Rectal smooth muscle tissue (tissue), 1 donor: ENCODE measurements around the gene HEY2.
"Not testable (repeated sequence)": the region's sequence is repeated elsewhere in the genome, so short reads cannot be mapped to it uniquely, and the experiment has no call there.

Experiments used
- H3K27ac ChIP-seq: one replicate; pipeline ENCODE4 v1.7.0; 2013; ENCODE audit warnings: low read depth, low read length, inconsistent platforms
- H3K27me3 ChIP-seq: one replicate; pipeline ENCODE4 v1.7.0; 2013; ENCODE audit warnings: low read length; ENCODE audit not compliant: control insufficient read depth, insufficient read depth
- H3K36me3 ChIP-seq: one replicate; pipeline ENCODE4 v1.7.0; 2013; ENCODE audit warnings: low read length; ENCODE audit not compliant: control insufficient read depth, insufficient read depth
- H3K4me1 ChIP-seq: one replicate; pipeline ENCODE4 v1.7.0; 2013; ENCODE audit warnings: low read length; ENCODE audit not compliant: control insufficient read depth, insufficient read depth
- H3K4me3 ChIP-seq: one replicate; pipeline ENCODE4 v1.7.0; 2013; ENCODE audit warnings: low read length
- H3K9ac ChIP-seq: one replicate; pipeline ENCODE4 v1.7.0; 2013; ENCODE audit warnings: low read length

Gene HEY2

GRCh38 chr6:125749173-125749864, at the start of gene HEY2:
TSS of gene HEY2 (plus strand) at chr6:125749632. CDS start at chr6:125749777, 145 bp downstream.
- peak within 1 kb of the TSS; percentile 51 for H3K9ac ChIP-seq
- peak within 1 kb of the TSS; percentile 66 for H3K4me3 ChIP-seq
- H3K36me3 ChIP-seq: no peaks in the 10 kb centered on the region
- H3K4me1 ChIP-seq: no peaks in the 10 kb centered on the region
- H3K27ac ChIP-seq: peak within 1 kb of the TSS; percentile 72
- H3K27me3 ChIP-seq: peaks cover 7% of the 10 kb centered on the region

- H3K36me3 ChIP-seq: no peaks in the 10 kb centered on the region
- no peak overlapping the region for H3K4me3 ChIP-seq
- no peak overlapping the region for H3K27ac ChIP-seq
- no peak overlapping the region for H3K9ac ChIP-seq
- H3K4me1 ChIP-seq: no peaks in the 10 kb centered on the region
- no peaks in the 10 kb centered on the region for H3K27me3 ChIP-seq
Observed at GRCh38 chr6:125700581-125701353, 48.7 kb upstream of the HEY2 start.

GRCh38 chr6:125701354-125701668, 48.1 kb upstream of the HEY2 start:
- no peak overlapping the region for H3K9ac ChIP-seq
- H3K27ac ChIP-seq: no peak overlapping the region
- no peaks in the 10 kb centered on the region for H3K4me1 ChIP-seq
- no peak overlapping the region for H3K4me3 ChIP-seq
- no peaks in the 10 kb centered on the region for H3K36me3 ChIP-seq
- no peaks in the 10 kb centered on the region for H3K27me3 ChIP-seq

GRCh38 chr6:125703882-125704281, 45.5 kb upstream of the HEY2 start:
- not testable (repeated sequence) for H3K9ac ChIP-seq, H3K27me3 ChIP-seq, H3K36me3 ChIP-seq, H3K4me1 ChIP-seq, H3K4me3 ChIP-seq, H3K27ac ChIP-seq

GRCh38 chr6:125707615-125708243, 41.7 kb upstream of the HEY2 start:
- Histone ChIP-seq H3K4me1 (no peaks in the 10 kb centered on the region), H3K4me3 (no peak overlapping the region), H3K27me3 (no peaks in the 10 kb centered on the region), H3K9ac (no peak overlapping the region), H3K27ac (no peak overlapping the region), H3K36me3 (no peaks in the 10 kb centered on the region)

- Histone ChIP-seq H3K4me3 (no peak overlapping the region), H3K27ac (no peak overlapping the region), H3K4me1 (no peaks in the 10 kb centered on the region), H3K36me3 (no peaks in the 10 kb centered on the region), H3K9ac (no peak overlapping the region), H3K27me3 (no peaks in the 10 kb centered on the region)
Observed at GRCh38 chr6:125711013-125711675, 38.3 kb upstream of the HEY2 start.

- H3K4me3 ChIP-seq: no peak overlapping the region
- H3K27me3 ChIP-seq: no peaks in the 10 kb centered on the region
- no peaks in the 10 kb centered on the region for H3K4me1 ChIP-seq
- H3K36me3 ChIP-seq: no peaks in the 10 kb centered on the region
- no peak overlapping the region for H3K27ac ChIP-seq
- H3K9ac ChIP-seq: no peak overlapping the region
Observed at GRCh38 chr6:125714441-125715090, 34.9 kb upstream of the HEY2 start.

- Histone ChIP-seq H3K36me3 (no peaks in the 10 kb centered on the region), H3K27ac (no peak overlapping the region), H3K4me3 (no peak overlapping the region), H3K27me3 (no peaks in the 10 kb centered on the region), H3K9ac (no peak overlapping the region), H3K4me1 (no peaks in the 10 kb centered on the region)
Observed at GRCh38 chr6:125717120-125717731, 32.2 kb upstream of the HEY2 start.

GRCh38 chr6:125718109-125718508, 31.3 kb upstream of the HEY2 start:
- no peak overlapping the region for H3K9ac ChIP-seq

GRCh38 chr6:125722886-125723285, 26.5 kb upstream of the HEY2 start:
- H3K9ac ChIP-seq: no peak overlapping the region
- no peaks in the 10 kb centered on the region for H3K27me3 ChIP-seq
- H3K4me1 ChIP-seq: no peaks in the 10 kb centered on the region
- no peak overlapping the region for H3K4me3 ChIP-seq
- H3K27ac ChIP-seq: no peak overlapping the region
- H3K36me3 ChIP-seq: no peaks in the 10 kb centered on the region

More at GRCh38 chr6:125718109-125718508, 31.3 kb upstream of the HEY2 start:
- no peaks in the 10 kb centered on the region for H3K4me1 ChIP-seq
- no peaks in the 10 kb centered on the region for H3K36me3 ChIP-seq
- no peak overlapping the region for H3K4me3 ChIP-seq
- no peaks in the 10 kb centered on the region for H3K27me3 ChIP-seq
- no peak overlapping the region for H3K27ac ChIP-seq

- Histone ChIP-seq H3K36me3 (no peaks in the 10 kb centered on the region), H3K4me3 (no peak overlapping the region), H3K9ac (no peak overlapping the region), H3K27ac (no peak overlapping the region), H3K4me1 (no peaks in the 10 kb centered on the region), H3K27me3 (no peaks in the 10 kb centered on the region)
Observed at GRCh38 chr6:125727216-125727615, 22.2 kb upstream of the HEY2 start.

GRCh38 chr6:125728739-125729138, 20.7 kb upstream of the HEY2 start:
- H3K27ac ChIP-seq: no peak overlapping the region
- no peaks in the 10 kb centered on the region for H3K4me1 ChIP-seq
- no peaks in the 10 kb centered on the region for H3K27me3 ChIP-seq
- H3K9ac ChIP-seq: no peak overlapping the region
- H3K36me3 ChIP-seq: no peaks in the 10 kb centered on the region
- no peak overlapping the region for H3K4me3 ChIP-seq
